DMS 273 (cell line): Measurements from ENCODE around the gene KLK5.
"Not testable (repeated sequence)": the region's sequence is repeated elsewhere in the genome, so short reads cannot be mapped to it uniquely, and the experiment has no call there.

ENCODE experiments used
- DNase-seq: peaks from one replicate; lab custom pipeline; 2025; ENCODE audit not compliant: unreplicated experiment; lab: John Stamatoyannopoulos, UW

KLK5 gene

GRCh38 chr19:50952910-50953309 lies at the start of gene KLK5:
KLK5 (minus strand) TSS chr19:50953038; CDS start chr19:50952657, 381 bp downstream.
- DNase-seq = no peak

- DNase-seq = no peak
Observed at GRCh38 chr19:51002089-51002532, 49.3 kb upstream of the KLK5 start.

GRCh38 chr19:51001515-51001914 lies 48.7 kb upstream of the KLK5 start, which contains the start of gene KLK8:
KLK8 (minus strand) TSS chr19:51001604; CDS start chr19:51001167, 437 bp downstream.
- DNase-seq = no peak

- no peak for DNase-seq
Observed at GRCh38 chr19:51000981-51001380, 48.1 kb upstream of the KLK5 start.

- DNase-seq = no peak
Observed at GRCh38 chr19:51000426-51000825, 47.6 kb upstream of the KLK5 start.

- no peak for DNase-seq
Observed at GRCh38 chr19:50998686-50999085, 45.8 kb upstream of the KLK5 start.

GRCh38 chr19:50998061-50998460 lies 45.2 kb upstream of the KLK5 start:
- DNase-seq = no peak

- peak; percentile 28 for DNase-seq
Observed at GRCh38 chr19:50994129-50994528, 41.3 kb upstream of the KLK5 start.

- no peak for DNase-seq
Observed at GRCh38 chr19:50992666-50993035, 39.8 kb upstream of the KLK5 start.

- not testable (repeated sequence) for DNase-seq
Observed at GRCh38 chr19:50984416-50984815, 31.6 kb upstream of the KLK5 start.

- no peak for DNase-seq
Observed at GRCh38 chr19:50983625-50984292, 30.9 kb upstream of the KLK5 start, which contains the start of gene KLK7. KLK7 (minus strand) TSS chr19:50983917; CDS start chr19:50982399, 1,518 bp downstream.

GRCh38 chr19:50982186-50982585 lies 29.3 kb upstream of the KLK5 start:
- no peak for DNase-seq

GRCh38 chr19:50981587-50982146 lies 28.8 kb upstream of the KLK5 start:
- no peak for DNase-seq

- DNase-seq = no peak
Observed at GRCh38 chr19:50980208-50980607, 27.4 kb upstream of the KLK5 start.

GRCh38 chr19:50979758-50980157 lies 26.9 kb upstream of the KLK5 start:
- no peak for DNase-seq

- no peak for DNase-seq
Observed at GRCh38 chr19:50978772-50979390, 26.0 kb upstream of the KLK5 start.

GRCh38 chr19:50977626-50978025 lies 24.8 kb upstream of the KLK5 start:
- DNase-seq = no peak

- no peak for DNase-seq
Observed at GRCh38 chr19:50975766-50976165, 22.9 kb upstream of the KLK5 start.

GRCh38 chr19:50974702-50975556 lies 22.1 kb upstream of the KLK5 start:
- DNase-seq = no peak

GRCh38 chr19:50972795-50973376 lies 20.0 kb upstream of the KLK5 start:
- DNase-seq = no peak

- DNase-seq = not testable (repeated sequence)
Observed at GRCh38 chr19:50969810-50970209, 17.0 kb upstream of the KLK5 start.
